Activated naive CD8-positive, alpha-beta T cell treated with anti-CD3 and anti-CD28 coated beads, Interleukin-2, amount 50 U/mL, for 16 hours (primary cell): ENCODE results near the gene NECAB2.

Experiments
- DNase-seq: peaks from one replicate; pipeline ENCODE4 v3.0.0-alpha.2; 2020; ENCODE audit warnings: low read depth, low spot score

The NECAB2 gene

GRCh38 chr16:83967838-83968305 lies at the start of gene NECAB2:
NECAB2 (plus strand) TSS chr16:83968244; CDS start chr16:83968649, 405 bp downstream.
- DNase-seq, result no peak

DNA sequence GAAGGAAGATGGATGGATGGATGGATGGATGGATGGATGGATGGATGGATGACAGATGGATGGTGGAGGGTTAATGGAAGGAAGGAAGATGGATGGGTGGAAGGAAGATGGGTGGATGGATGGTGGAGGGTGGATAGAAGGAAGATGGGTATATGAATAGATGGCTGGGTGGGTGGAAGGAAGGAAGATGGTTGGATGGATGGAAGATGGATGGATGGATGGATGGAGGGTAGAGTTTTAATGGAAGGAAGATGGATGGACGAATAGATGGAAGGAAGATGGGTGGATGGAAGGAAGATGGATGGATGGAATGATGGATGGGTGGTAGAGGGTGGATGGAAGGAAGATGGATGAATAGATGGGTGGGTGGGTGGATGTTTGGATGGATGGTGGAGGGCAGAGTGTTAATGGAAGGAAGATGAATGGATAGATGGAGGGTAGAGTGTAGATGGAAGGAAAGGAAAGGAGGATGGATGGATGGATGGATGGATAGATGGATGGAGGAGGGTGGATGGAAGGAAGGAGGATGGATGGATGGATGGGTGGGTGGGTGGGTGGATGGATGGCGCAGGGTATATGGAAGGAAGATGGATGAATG lies 47.1 kb upstream of the NECAB2 start:
- DNase-seq, result no peak

- no peak for DNase-seq
Observed at GRCh38 chr16:83923581-83924365, 44.3 kb upstream of the NECAB2 start.

DNA sequence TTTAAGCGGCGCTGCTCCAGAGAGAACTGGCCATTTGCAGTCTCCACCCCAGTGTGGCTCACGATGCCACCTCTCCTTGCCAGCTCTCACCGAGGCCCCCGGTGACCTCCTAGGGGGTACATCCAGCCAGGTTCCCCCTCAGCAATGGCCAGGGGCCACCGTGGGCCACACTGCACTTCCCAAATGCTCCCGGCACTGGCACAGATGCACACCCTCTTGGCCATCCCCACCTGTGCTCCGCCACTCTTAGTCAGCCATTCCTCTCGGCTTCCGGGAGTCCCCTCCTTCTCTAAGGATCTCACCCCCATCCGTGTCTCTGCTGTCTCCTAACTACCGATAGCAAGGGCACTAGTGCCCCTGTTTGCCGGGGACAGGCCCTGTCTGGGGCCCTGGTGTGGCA lies 43.4 kb upstream of the NECAB2 start:
- no peak for DNase-seq

- no peak for DNase-seq
Observed at GRCh38 chr16:83925095-83925905, 42.7 kb upstream of the NECAB2 start.

DNA sequence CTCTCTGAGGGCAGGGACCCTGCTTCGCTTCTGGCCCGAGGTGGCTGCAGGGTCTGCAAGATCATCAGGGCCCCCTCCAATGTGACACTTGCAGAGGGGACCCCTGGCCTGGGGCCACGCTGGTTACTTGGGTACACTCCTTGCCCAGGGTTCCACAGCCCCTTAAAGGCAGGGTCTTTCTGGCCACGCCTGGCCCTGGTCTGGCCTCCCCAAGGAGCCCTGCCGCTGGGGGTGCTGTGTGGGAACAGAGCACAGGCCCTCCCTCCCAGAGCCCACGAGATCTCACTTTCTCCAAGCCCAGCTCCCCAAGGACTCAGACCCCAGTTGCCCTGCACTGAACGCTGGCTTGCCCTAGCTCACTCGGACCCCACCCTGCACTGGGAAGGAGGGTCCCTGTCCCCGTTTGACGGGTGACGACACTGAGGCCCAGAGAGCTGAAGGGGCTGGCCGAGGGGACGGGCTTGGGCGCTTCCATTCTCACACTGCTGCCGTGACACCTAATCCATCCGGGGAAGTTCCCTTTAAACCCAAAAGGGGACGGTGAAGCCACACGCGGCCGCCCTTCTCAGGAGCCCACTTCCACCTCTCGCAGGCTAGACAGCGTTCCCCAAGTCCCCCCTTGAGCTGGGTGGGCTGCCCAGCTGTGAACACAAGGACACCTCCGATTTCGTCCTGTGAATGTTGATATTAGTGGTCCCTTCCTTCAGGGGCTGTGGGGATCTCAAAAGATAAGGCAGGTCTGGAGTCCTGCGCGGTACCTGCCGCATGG lies 41.9 kb upstream of the NECAB2 start:
- no peak for DNase-seq

GRCh38 chr16:83926726-83927397 lies 41.2 kb upstream of the NECAB2 start:
- peak; percentile 36 for DNase-seq

- DNase-seq, result no peak
Observed at GRCh38 chr16:83928341-83929055, 39.5 kb upstream of the NECAB2 start.

DNA sequence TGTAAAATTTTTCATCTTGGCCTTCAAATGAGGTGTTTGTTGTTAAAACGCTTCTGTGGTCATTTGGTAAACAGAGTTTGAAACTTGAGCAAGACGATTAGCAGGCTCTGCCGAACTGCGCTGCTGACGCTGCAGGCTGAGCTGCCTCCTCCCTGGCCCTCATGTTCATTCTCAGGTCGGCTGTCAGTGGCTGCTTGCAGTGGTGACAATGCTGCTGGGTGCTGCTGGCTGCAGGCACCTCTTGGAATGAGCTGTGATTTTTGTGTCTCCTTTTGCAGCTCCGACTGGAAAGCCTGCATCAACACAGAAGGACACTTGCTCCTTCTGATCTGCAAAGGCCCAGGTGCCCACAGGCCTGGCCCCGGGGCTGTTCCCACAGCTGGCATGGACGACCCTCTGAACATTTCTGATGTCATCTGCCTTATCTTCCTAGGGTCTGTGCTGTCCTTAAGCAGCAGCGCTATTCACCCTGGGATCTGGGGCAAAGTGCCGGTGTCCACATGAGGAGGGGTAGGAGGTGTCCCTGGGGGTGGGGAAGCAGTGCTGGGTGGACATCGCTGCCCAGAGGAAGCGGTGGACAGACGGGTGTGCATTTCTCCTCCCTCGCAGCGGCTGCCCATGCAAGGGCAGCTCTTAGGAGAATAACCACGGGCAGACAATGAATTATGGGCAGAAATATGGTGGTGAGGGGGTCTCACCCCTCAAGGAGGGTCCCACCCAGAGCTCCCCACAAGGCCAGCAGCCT lies 38.1 kb upstream of the NECAB2 start:
- no peak for DNase-seq

- no peak for DNase-seq
Observed at GRCh38 chr16:83930730-83931500, 37.1 kb upstream of the NECAB2 start.

DNA sequence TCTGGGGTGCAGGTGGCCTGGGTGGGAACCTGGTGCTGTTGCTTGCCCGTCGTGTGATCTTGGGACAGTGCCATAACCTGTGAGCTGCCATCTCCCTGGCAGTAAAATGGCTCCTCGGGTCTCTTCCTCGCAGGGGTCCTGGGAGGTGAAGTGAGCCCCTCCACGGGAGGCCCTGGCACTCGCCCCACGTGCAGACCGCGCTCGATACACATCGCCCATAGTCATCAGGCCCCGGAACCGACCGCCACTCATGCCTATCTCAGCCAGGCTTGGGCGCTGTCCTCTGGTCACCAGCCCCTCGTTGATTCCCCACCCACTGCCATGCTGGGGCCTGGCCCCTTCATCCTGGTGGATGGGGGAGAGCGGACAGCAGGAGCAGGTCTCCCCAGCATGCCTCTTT lies 36.5 kb upstream of the NECAB2 start:
- no peak for DNase-seq

DNA sequence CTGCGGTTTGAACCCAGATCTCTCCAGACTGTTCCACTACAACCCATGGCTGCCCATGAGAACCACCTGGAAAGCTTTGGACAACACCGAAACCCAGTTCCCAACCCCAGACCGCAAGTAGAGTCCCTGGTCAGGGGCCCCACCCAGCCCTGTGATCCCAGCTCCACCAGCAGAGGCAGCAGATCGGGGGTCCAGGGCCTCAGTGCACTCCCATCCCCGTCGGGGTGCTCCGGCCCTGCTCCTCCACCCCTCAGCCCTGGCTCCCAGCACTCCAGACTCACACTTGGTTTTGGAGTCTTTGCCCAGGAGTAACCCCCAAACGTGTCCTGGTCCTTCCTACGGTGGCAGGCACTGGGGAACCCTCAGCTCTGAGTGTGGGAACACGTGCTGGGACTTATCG lies 35.7 kb upstream of the NECAB2 start:
- no peak for DNase-seq

DNA sequence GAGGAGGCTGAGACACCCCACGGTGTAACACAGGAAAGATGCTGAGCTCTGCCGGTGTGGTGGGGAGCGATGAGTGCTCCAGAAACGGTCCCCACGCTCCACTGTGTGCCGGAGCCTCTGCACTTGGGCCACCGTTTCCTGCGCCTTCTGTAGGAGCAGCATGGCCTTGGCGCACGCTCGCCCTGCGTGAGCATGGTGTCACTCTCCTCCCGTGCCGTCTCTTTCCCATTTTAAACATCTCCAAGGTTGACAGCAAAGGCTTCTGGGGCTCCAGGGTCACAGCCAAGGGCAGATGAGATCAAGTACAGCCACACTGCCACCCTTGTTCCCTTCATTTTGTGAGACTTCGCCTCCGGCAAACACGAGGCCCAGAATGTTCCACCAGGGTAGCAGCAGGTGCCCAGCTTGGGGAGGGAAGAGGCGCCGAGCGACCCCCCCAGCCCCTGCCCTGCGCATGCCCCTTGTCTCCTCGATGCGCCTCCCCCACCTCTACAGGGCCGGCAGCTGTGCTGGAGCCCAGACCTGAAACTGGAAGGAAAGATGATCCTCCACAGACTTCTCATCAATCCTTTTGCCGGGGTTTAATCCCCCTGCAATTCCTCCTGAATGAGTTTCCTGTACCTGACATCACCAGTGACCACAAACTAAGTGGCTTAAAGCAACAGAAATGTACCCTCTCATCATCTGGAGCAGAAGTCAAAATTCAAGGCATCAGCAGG lies 34.9 kb upstream of the NECAB2 start:
- DNase-seq, result no peak

DNA sequence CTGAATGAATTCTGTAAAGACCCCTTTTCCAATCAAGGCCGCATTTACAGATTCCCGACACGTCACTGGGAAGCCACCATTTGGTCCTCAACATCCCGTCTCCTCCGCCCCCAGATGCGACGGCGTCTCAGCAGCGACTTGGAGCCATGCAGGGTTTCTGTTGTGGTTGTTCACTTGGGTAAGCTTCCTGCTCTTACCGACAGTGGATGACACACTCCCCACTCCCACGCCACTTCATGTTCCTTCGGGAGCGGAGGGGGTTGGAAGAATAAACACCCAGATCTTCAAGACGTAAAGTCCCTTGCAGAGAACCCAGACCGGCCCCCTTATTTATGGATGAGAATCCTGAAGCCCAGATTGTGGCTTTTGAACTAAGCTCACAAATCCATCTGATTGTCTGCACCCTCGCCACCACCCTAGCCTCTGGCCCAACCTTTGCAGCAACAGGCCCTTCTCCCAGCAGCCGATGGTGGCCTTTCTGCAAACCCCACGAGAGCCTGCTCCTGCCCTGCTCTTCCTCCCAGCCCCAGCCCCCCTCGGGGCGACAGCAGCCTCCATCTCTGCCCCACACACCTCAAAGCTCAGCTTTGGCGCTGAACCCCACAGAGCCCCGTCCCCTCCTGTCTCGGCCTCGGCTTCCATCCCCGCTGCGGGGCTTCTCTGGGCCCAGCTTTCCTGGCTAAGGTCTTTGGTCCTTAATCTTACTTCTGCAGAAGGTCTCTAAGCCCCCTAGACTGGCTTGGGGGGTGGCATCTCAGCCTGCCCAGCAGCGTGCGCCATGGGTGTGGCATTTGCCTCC lies 34.0 kb upstream of the NECAB2 start:
- no peak for DNase-seq

GRCh38 chr16:83934684-83934977 lies 33.4 kb upstream of the NECAB2 start:
- no peak for DNase-seq

DNA sequence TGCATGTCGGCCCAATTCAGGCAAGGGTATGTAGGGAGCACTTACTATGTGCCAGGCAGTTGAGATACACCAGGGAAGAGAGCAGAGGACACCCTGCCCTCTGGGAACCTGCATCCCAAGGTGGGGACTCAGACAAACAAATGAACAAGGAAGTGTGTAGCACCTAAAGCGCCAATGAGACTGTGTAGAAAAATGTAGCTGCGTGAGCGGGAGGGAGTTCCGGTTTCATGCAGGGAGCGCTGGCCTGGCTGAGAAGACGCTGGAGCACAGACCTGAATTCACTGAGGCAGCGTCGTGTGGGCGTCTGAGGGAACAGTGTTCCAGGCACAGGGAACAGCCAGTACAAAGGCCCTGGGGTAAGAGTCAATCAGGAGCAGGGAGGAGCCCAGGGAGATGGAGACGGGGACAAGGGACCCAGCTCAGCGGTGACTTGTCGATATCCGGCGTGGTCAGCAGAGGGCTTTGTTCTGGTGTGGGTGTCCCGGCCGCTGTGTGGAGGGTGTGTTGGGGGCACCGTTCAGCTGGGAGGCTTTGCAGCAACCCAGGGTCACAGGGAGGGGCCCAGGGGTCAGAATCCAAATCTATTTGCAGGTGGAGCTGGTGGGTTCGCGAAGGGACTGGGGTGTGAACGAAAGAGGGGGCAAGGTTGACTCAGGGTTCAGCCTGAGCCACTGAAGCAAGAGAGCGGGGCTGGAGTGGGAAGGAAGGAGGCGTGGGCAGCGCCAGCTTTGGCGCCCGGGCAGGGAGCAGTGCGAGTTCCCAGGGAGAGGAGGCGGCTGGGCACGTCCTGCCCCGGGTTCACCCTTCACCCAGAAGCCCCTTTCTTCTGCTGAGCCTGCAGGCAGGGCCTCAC lies 32.8 kb upstream of the NECAB2 start:
- DNase-seq, result no peak

DNA sequence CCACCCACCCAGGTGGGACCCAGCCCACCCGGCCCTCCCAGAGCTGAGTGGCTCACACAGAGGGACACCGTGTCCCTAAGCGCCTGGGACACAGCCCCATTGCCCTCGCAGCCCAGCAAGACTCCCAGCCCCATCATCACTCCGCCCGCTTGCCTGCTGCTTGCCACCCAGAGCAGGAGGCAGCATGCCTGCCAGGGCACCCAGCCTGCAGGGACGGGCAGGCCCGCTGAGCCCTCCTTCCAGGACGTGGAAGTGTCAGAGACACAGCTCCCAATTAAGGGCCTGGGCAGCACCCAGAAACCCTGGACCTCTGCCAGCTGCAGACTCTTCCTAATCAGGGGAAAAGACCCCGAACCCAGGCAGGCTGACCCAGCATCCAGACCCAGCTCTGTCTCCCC lies 32.2 kb upstream of the NECAB2 start:
- DNase-seq, result no peak
